ENCODE results near the gene POU6F2. TPM values are rescaled to one million over a fixed set of nuclear protein-coding genes. Genes with fewer than 3 reads are reported as not detected.

Gene POU6F2
- total RNA-seq, 1 experiment from 2014 or later = 0.27 TPM

- Histone ChIP-seq H4K20me1 (ENCODE audit: insufficient read depth) (no peaks in the 10 kb centered on the region), H3K36me3 (ENCODE audit: control insufficient read depth in 1 of 2, insufficient read depth in 2 of 2, low read length in 2 of 2) (no peaks in the 10 kb centered on the region), H3K9me3 (ENCODE audit: control insufficient read depth in 1 of 2, insufficient read depth in 1 of 2, low read depth in 1 of 2, low read length in 2 of 2) (no peaks in the 10 kb centered on the region), H3K27ac (ENCODE audit: low read depth, low read length) (no peak overlapping the region), H3K4me2 (ENCODE audit: low read length) (no peak overlapping the region), H3K79me2 (ENCODE audit: insufficient read depth, low read length) (no peaks in the 10 kb centered on the region), H3K4me1 (ENCODE audit: control insufficient read depth in 1 of 2, insufficient read depth in 2 of 2, low read length in 2 of 2) (no peaks in the 10 kb centered on the region), H3K4me3 (replicated peaks in 1 of 2; ENCODE audit: low read depth in 1 of 2, low read length in 2 of 2) (no peak overlapping the region), H3K9me2 (ENCODE audit: insufficient read depth) (no peaks in the 10 kb centered on the region), H3K27me3 (ENCODE audit: insufficient read depth, low read length) (0 out of 2 replicates have a peak, but pooled peaks cover 21% of the 10 kb centered on the region), H3K9ac (ENCODE audit: low read length) (no peak overlapping the region), H2AFZ (ENCODE audit: low read depth, low read length, poor library complexity, severe bottlenecking) (no peak overlapping the region)
- DNase-seq (ENCODE audit: low read depth, low spot score) = no peak
- no TSS peak for BruUV-seq (replicated peaks)
- ChIA-PET POLR2A (no interaction called here), CTCF (no interaction called here), RAD21 (ENCODE audit: low non-redundant PET in 1 of 2, low total read pairs in 2 of 2, uncharacterized antibody in 2 of 2, unreplicated experiment in 2 of 2) (no interaction called here)
- ATAC-seq = no peak
- intact Hi-C loops (cut with micrococcal nuclease) = no loop called here
- TF ChIP-seq POLR2AphosphoS5 (IDR thresholded peaks at IDR 0.05; ENCODE audit: low read depth, low read length) (no peak), SP1 (IDR thresholded peaks at IDR 0.05; ENCODE audit: low read depth) (no peak), EZH2phosphoT487 (IDR thresholded peaks at IDR 0.05; ENCODE audit: borderline replicate concordance) (no peak), ATF3 (IDR thresholded peaks at IDR 0.05) (no peak), EGR1 (IDR thresholded peaks at IDR 0.05; ENCODE audit: low read depth) (no peak), ELF1 (IDR thresholded peaks at IDR 0.05; ENCODE audit: borderline replicate concordance, low read depth) (no peak), ZNF274 (IDR thresholded peaks at IDR 0.05; ENCODE audit: low read depth, low read length) (no peak), ZFX (IDR thresholded peaks at IDR 0.05) (no peak), TCF7L2 (IDR thresholded peaks at IDR 0.05; ENCODE audit: borderline replicate concordance, extremely low read depth, insufficient read depth, insufficient read length) (no peak), CTCF (IDR thresholded peaks at IDR 0.05 in 2 of 3, conservative IDR thresholded peaks at IDR 0.05 in 1 of 3; ENCODE audit: borderline replicate concordance in 1 of 3, insufficient read depth in 1 of 3, low read depth in 2 of 3, low read length in 2 of 3) (no peak), ZBTB33 (IDR thresholded peaks at IDR 0.05; ENCODE audit: extremely low read depth, insufficient replicate concordance, low read length) (no peak)
These were observed 118.3 kb downstream of the POU6F2 start for GRCh38 chr7:39095875-39096619.
